Measurements from ENCODE around the gene COL4A2. TPM values are rescaled to one million over a fixed set of nuclear protein-coding genes. Genes with fewer than 3 reads are reported as not detected.

Gene COL4A2
- total RNA-seq, 1 donor from 2014 or later: 1,414 TPM

GRCh38 chr13:110294622-110295021, 12.5 kb upstream of the COL4A2 start:
- no peak for TF ChIP-seq EZH2 (IDR thresholded peaks at IDR 0.05; ENCODE audit: insufficient read depth, low read length)
- TF ChIP-seq, protein P1, sequence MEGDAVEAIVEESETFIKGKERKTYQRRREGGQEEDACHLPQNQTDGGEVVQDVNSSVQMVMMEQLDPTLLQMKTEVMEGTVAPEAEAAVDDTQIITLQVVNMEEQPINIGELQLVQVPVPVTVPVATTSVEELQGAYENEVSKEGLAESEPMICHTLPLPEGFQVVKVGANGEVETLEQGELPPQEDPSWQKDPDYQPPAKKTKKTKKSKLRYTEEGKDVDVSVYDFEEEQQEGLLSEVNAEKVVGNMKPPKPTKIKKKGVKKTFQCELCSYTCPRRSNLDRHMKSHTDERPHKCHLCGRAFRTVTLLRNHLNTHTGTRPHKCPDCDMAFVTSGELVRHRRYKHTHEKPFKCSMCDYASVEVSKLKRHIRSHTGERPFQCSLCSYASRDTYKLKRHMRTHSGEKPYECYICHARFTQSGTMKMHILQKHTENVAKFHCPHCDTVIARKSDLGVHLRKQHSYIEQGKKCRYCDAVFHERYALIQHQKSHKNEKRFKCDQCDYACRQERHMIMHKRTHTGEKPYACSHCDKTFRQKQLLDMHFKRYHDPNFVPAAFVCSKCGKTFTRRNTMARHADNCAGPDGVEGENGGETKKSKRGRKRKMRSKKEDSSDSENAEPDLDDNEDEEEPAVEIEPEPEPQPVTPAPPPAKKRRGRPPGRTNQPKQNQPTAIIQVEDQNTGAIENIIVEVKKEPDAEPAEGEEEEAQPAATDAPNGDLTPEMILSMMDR (IDR thresholded peaks at IDR 0.05; ENCODE audit: insufficient read depth, low read depth, low read length): no peak
- H3K9me3 Mint-ChIP-seq (ENCODE audit: unreplicated experiment): no peaks in the 10 kb centered on the region
- H3K4me1 Mint-ChIP-seq (ENCODE audit: low read depth, unreplicated experiment): peaks cover 22% of the 10 kb centered on the region
- Histone ChIP-seq H3K79me2 (ENCODE audit: insufficient read depth, low read length) (peaks cover 100% of the 10 kb centered on the region), H2AFZ (ENCODE audit: low read depth, low read length) (no peak overlapping the region), H3K27me3 (ENCODE audit: insufficient read depth, low read length) (no peaks in the 10 kb centered on the region), H3K27ac (ENCODE audit: low read depth, low read length) (no peak overlapping the region), H3K36me3 (ENCODE audit: insufficient read depth, low read length) (peaks cover 17% of the 10 kb centered on the region), H3K9ac (ENCODE audit: low read length) (no peak overlapping the region), H3K4me3 (ENCODE audit: insufficient read depth, low read depth, low read length) (no peak overlapping the region), H3K4me1 (ENCODE audit: insufficient read depth, low read length) (peaks cover 8% of the 10 kb centered on the region), H4K20me1 (ENCODE audit: insufficient read depth, low read length) (peaks cover 99% of the 10 kb centered on the region), H3K9me3 (ENCODE audit: insufficient read depth, low read depth, low read length) (no peaks in the 10 kb centered on the region), H3K4me2 (ENCODE audit: low read length) (no peak overlapping the region)
- no peak overlapping the region for H3K4me3 Mint-ChIP-seq (ENCODE audit: unreplicated experiment)
- H3K36me3 Mint-ChIP-seq (ENCODE audit: low read depth, unreplicated experiment): peaks cover 29% of the 10 kb centered on the region
- no peak for DNase-seq (ENCODE audit: low read depth)
- FAIRE-seq: no peak
- H3K27ac Mint-ChIP-seq (ENCODE audit: unreplicated experiment): no peak overlapping the region
- no peaks in the 10 kb centered on the region for H3K27me3 Mint-ChIP-seq (ENCODE audit: low read depth, unreplicated experiment)

- H4K20me1 ChIP-seq (ENCODE audit: insufficient read depth, low read length): peaks cover 98% of the 10 kb centered on the region
- H3K79me2 ChIP-seq (ENCODE audit: insufficient read depth, low read length): peaks cover 100% of the 10 kb centered on the region
- H3K36me3 ChIP-seq (ENCODE audit: insufficient read depth, low read length): peaks cover 23% of the 10 kb centered on the region
- no peak for DNase-seq (ENCODE audit: low read depth)
- no peaks in the 10 kb centered on the region for H3K9me3 ChIP-seq (ENCODE audit: insufficient read depth, low read depth, low read length)
- H3K27ac Mint-ChIP-seq (ENCODE audit: unreplicated experiment): no peak overlapping the region
- no peaks in the 10 kb centered on the region for H3K27me3 Mint-ChIP-seq (ENCODE audit: low read depth, unreplicated experiment)
- H3K9ac ChIP-seq (ENCODE audit: low read length): no peak overlapping the region
- TF ChIP-seq EZH2 (IDR thresholded peaks at IDR 0.05; ENCODE audit: insufficient read depth, low read length): no peak
- H3K27ac ChIP-seq (ENCODE audit: low read depth, low read length): no peak overlapping the region
- no peak overlapping the region for H3K4me2 ChIP-seq (ENCODE audit: low read length)
- H3K27me3 ChIP-seq (ENCODE audit: insufficient read depth, low read length): no peaks in the 10 kb centered on the region
- peak overlapping the region; percentile 4 for H3K4me3 Mint-ChIP-seq (ENCODE audit: unreplicated experiment)
- H2AFZ ChIP-seq (ENCODE audit: low read depth, low read length): no peak overlapping the region
- FAIRE-seq: no peak
- H3K4me3 ChIP-seq (ENCODE audit: insufficient read depth, low read depth, low read length): no peak overlapping the region
- H3K36me3 Mint-ChIP-seq (ENCODE audit: low read depth, unreplicated experiment): peaks cover 14% of the 10 kb centered on the region
- H3K9me3 Mint-ChIP-seq (ENCODE audit: unreplicated experiment): no peaks in the 10 kb centered on the region
- H3K4me1 Mint-ChIP-seq (ENCODE audit: low read depth, unreplicated experiment): peaks cover 41% of the 10 kb centered on the region
- H3K4me1 ChIP-seq (ENCODE audit: insufficient read depth, low read length): peaks cover 19% of the 10 kb centered on the region
Measured at GRCh38 chr13:110297011-110297410, 10.1 kb upstream of the COL4A2 start.

- peaks cover 50% of the 10 kb centered on the region for H3K4me1 Mint-ChIP-seq (ENCODE audit: low read depth, unreplicated experiment)
- H3K79me2 ChIP-seq (ENCODE audit: insufficient read depth, low read length): peaks cover 100% of the 10 kb centered on the region
- TF ChIP-seq, protein P1 (IDR thresholded peaks at IDR 0.05; ENCODE audit: insufficient read depth, low read depth, low read length): no peak
- TF ChIP-seq EZH2 (IDR thresholded peaks at IDR 0.05; ENCODE audit: insufficient read depth, low read length): no peak
- H3K36me3 ChIP-seq (ENCODE audit: insufficient read depth, low read length): peaks cover 27% of the 10 kb centered on the region
- H3K36me3 Mint-ChIP-seq (ENCODE audit: low read depth, unreplicated experiment): peaks cover 14% of the 10 kb centered on the region
- H3K4me1 ChIP-seq (ENCODE audit: insufficient read depth, low read length): peaks cover 26% of the 10 kb centered on the region
- H3K27ac Mint-ChIP-seq (ENCODE audit: unreplicated experiment): no peak overlapping the region
- H3K27me3 ChIP-seq (ENCODE audit: insufficient read depth, low read length): no peaks in the 10 kb centered on the region
- DNase-seq (ENCODE audit: low read depth) (no peak), FAIRE-seq (no peak)
- H3K4me2 ChIP-seq (ENCODE audit: low read length): peak overlapping the region; percentile 41
- no peaks in the 10 kb centered on the region for H3K9me3 Mint-ChIP-seq (ENCODE audit: unreplicated experiment)
- H3K27ac ChIP-seq (ENCODE audit: low read depth, low read length): peak overlapping the region; percentile 30
- no peaks in the 10 kb centered on the region for H3K9me3 ChIP-seq (ENCODE audit: insufficient read depth, low read depth, low read length)
- H3K27me3 Mint-ChIP-seq (ENCODE audit: low read depth, unreplicated experiment): no peaks in the 10 kb centered on the region
- no peak overlapping the region for H3K9ac ChIP-seq (ENCODE audit: low read length)
- peaks cover 98% of the 10 kb centered on the region for H4K20me1 ChIP-seq (ENCODE audit: insufficient read depth, low read length)
- H3K4me3 Mint-ChIP-seq (ENCODE audit: unreplicated experiment): no peak overlapping the region
- H3K4me3 ChIP-seq (ENCODE audit: insufficient read depth, low read depth, low read length): no peak overlapping the region
- H2AFZ ChIP-seq (ENCODE audit: low read depth, low read length): no peak overlapping the region
Measured at GRCh38 chr13:110297766-110298504, 9.1 kb upstream of the COL4A2 start.

Measured in astrocyte (in vitro differentiated cells and primary cell).